Endothelial cell of umbilical vein (primary cell): ENCODE results near the gene CIRBP. TPM values are rescaled to one million over a fixed set of nuclear protein-coding genes. Genes with fewer than 3 reads are reported as not detected.

Experiments used
- BruUV-seq: library from RNA; stranded (reverse); fragments of 400-500 nt; replicated peaks from 2 replicates; lab custom pipeline; 2021; lab: Mats Ljungman, UMichigan
- CTCF ChIA-PET: fragments of 300-600, 350-600 bp; sonication (Branson Sonifier 250); formaldehyde crosslinking; loops from one replicate; lab custom pipeline; 2021; ENCODE audit warnings: antibody characterized with exemption, inconsistent platforms; lab: Charles Lee
- POLR2A ChIA-PET: fragments of 300-600, 350-600 bp; sonication (Branson Sonifier 250); formaldehyde crosslinking; loops from one replicate; lab custom pipeline; 2021; ENCODE audit warnings: antibody characterized with exemption, inconsistent platforms; lab: Charles Lee
- DNase-seq: peaks from one replicate; pipeline ENCODE4 v3.0.0-alpha.2; 2011; ENCODE audit warnings: low read depth, low spot score
- FAIRE-seq: peaks from 2 replicates; lab custom pipeline; 2011; peaks lifted over from hg19 to GRCh38; lab: Jason Lieb, UNC
- H2AFZ ChIP-seq: 2 replicates; pipeline ENCODE4 v1.6.0; 2012; ENCODE audit warnings: low read depth, low read length, control low read depth, inconsistent platforms
- H3K27ac ChIP-seq: 2 replicates; pipeline ENCODE4 v1.5.1; 2011; ENCODE audit warnings: low read depth, mild to moderate bottlenecking, control low read depth, low read length, moderate library complexity; ENCODE audit not compliant: insufficient read depth
- H3K27me3 ChIP-seq, 2 experiments: 2 replicates each; pipeline versions ENCODE4 v1.6.0 to v1.6.1; 2011; ENCODE audit warnings: low read length in 2 of 2, mixed read lengths in 1 of 2; ENCODE audit not compliant: control insufficient read depth in 2 of 2, insufficient read depth in 2 of 2
- H3K36me3 ChIP-seq, 2 experiments: 2 replicates in 1 of 2; 3 replicates in 1 of 2; pipeline ENCODE4 v1.5.1; 2011; ENCODE audit warnings: low read length in 2 of 2, mild to moderate bottlenecking in 1 of 2, moderate library complexity in 1 of 2; ENCODE audit not compliant: control insufficient read depth in 2 of 2, insufficient read depth in 2 of 2; ENCODE audit errors: extremely low read depth in 1 of 2
- H3K4me1 ChIP-seq: 3 replicates; pipeline ENCODE4 v1.5.1; 2011; ENCODE audit warnings: mild to moderate bottlenecking, low read length; ENCODE audit not compliant: control insufficient read depth, insufficient read depth; ENCODE audit errors: extremely low read depth
- H3K4me2 ChIP-seq: 2 replicates; pipeline ENCODE4 v1.6.1; 2011; ENCODE audit warnings: low read length, control low read depth, mixed read lengths; ENCODE audit not compliant: insufficient read depth
- H3K4me3 ChIP-seq, 3 experiments: fragments of 200-600 bp in 1 of 3; sonication (generic), shearing (Covaris generic) in 1 of 3; replicated peaks in 1 of 3; 2 replicates each; pipeline ENCODE4 v1.5.1; 2011 to 2016; ENCODE audit warnings: control low read depth in 3 of 3, low read length in 3 of 3, mild to moderate bottlenecking in 2 of 3, inconsistent platforms in 1 of 3, low read depth in 1 of 3, moderate library complexity in 1 of 3; ENCODE audit not compliant: insufficient read depth in 1 of 3
- H3K79me2 ChIP-seq: 2 replicates; pipeline ENCODE4 v1.6.0; 2012; ENCODE audit warnings: low read length, inconsistent platforms; ENCODE audit not compliant: control insufficient read depth, insufficient read depth
- H3K9ac ChIP-seq: replicated peaks from 2 replicates; pipeline ENCODE3; 2011; ENCODE audit warnings: low read length, control low read depth; ENCODE audit not compliant: insufficient read depth; ENCODE audit errors: extremely low read depth
- H3K9me1 ChIP-seq: replicated peaks from 3 replicates; pipeline ENCODE4 v1.6.0; 2011; ENCODE audit warnings: mild to moderate bottlenecking, low read length; ENCODE audit not compliant: control insufficient read depth, insufficient read depth; ENCODE audit errors: extremely low read depth
- H3K9me3 ChIP-seq: replicated peaks from 2 replicates; pipeline ENCODE4 v1.5.1; 2012; ENCODE audit warnings: low read length, inconsistent platforms; ENCODE audit not compliant: control insufficient read depth, insufficient read depth
- H4K20me1 ChIP-seq: replicated peaks from 2 replicates; pipeline ENCODE3; 2011; ENCODE audit warnings: mild to moderate bottlenecking, low read length; ENCODE audit not compliant: control insufficient read depth, insufficient read depth; ENCODE audit errors: extremely low read depth
- CTCF ChIP-seq, 2 donors: IDR thresholded peaks; 1 replicate in 1 of 2; 2 replicates in 1 of 2; pipeline ENCODE4 v1.5.1; 2011; ENCODE audit warnings: low read length in 2 of 2, mild to moderate bottlenecking in 2 of 2, moderate library complexity in 2 of 2, control low read depth in 1 of 2, inconsistent platforms in 1 of 2, low read depth in 1 of 2; ENCODE audit not compliant: insufficient read depth in 1 of 2; ENCODE audit errors: extremely low read depth in 1 of 2
- FOS ChIP-seq: IDR thresholded peaks from 2 replicates; pipeline ENCODE4 v1.6.1; 2011; ENCODE audit warnings: mild to moderate bottlenecking, low read length, moderate library complexity, borderline replicate concordance; ENCODE audit not compliant: insufficient read depth
- GATA2 ChIP-seq: IDR thresholded peaks from 2 replicates; pipeline ENCODE4 v1.7.0; 2011; ENCODE audit warnings: low read depth, mild to moderate bottlenecking, moderate library complexity, mixed read lengths, low read length; ENCODE audit not compliant: insufficient read length, insufficient read depth
- JUN ChIP-seq: IDR thresholded peaks from 2 replicates; pipeline ENCODE4 v1.6.1; 2011; ENCODE audit warnings: borderline replicate concordance, low read depth; ENCODE audit not compliant: insufficient read length, insufficient read depth
- MAX ChIP-seq: IDR thresholded peaks from 2 replicates; pipeline ENCODE4 v1.6.1; 2011; ENCODE audit not compliant: insufficient read depth, insufficient read length
- MYC ChIP-seq: IDR thresholded peaks from one replicate; pipeline ENCODE4 v1.6.1; 2011; ENCODE audit warnings: mild to moderate bottlenecking, low read depth, low read length
- POLR2A ChIP-seq: IDR thresholded peaks from 2 replicates; pipeline ENCODE4 v1.6.1; 2012; ENCODE audit warnings: low read depth, mild to moderate bottlenecking, control low read depth, low read length
- POLR2AphosphoS5 ChIP-seq: IDR thresholded peaks from 2 replicates; pipeline ENCODE4 v1.6.1; 2012; ENCODE audit warnings: low read depth, mild to moderate bottlenecking, control low read depth, low read length, moderate library complexity; ENCODE audit not compliant: insufficient read depth
- dilution Hi-C: fragments of 300-500 bp; cut with MboI; formaldehyde crosslinking; loops from one replicate; pipeline ENCODE4 v1.15.0; 2019; ENCODE audit warnings: low sequenced_read_pairs; ENCODE audit not compliant: extremely low pct_ligation_motif_present
- intact Hi-C: fragments of 100-400 bp; cut with micrococcal nuclease; formaldehyde crosslinking; loops from one replicate; pipeline ENCODE4 v1.10.0; 2022
- polyA plus RNA-seq, 4 experiments: library from polyadenylated mRNA; depleted of rRNA in 3 of 4; stranded (reverse) in 3 of 4; unstranded in 1 of 4; fragments of >200 nt; gene quantifications; 2 replicates each; pipeline versions ENCODE4 v1.2.1 to v1.2.3, GENCODE V29; 2011 to 2012; ENCODE audit warnings: missing spikeins in 1 of 4
- total RNA-seq: library from RNA; stranded (reverse); gene quantifications from 2 replicates; pipeline ENCODE4 v1.2.3, GENCODE V29; 2021

Gene CIRBP
- total and polyA plus RNA-seq, 2 donors (not counting 3 experiments of a cell fraction or from before 2014, with no cell fraction given), result 225 to 439 TPM

- H2AFZ ChIP-seq, result no peak overlapping the region
- FAIRE-seq, result no peak
- intact Hi-C loops, result no loop called here
- H3K9me3 ChIP-seq, result no peaks in the 10 kb centered on the region
- POLR2A ChIA-PET, result interaction anchor here (0.6 to 1.2 kb wide), 2 partner anchors 9 to 12 kb away, joined by 3 read pairs; no protein-coding TSS in a partner anchor
- no peak overlapping the region for H3K27ac ChIP-seq
- no peak for TF ChIP-seq CTCF (IDR thresholded peaks at IDR 0.05; ENCODE audit: extremely low read depth in 1 of 2, insufficient read depth in 1 of 2, low read depth in 1 of 2, low read length in 2 of 2)
- no peak for TF ChIP-seq FOS
- peak; percentile 45 for TF ChIP-seq POLR2A
- TF ChIP-seq JUN, result no peak
- TF ChIP-seq MAX, result no peak
- no peak for TF ChIP-seq GATA2
- TF ChIP-seq MYC, result no peak
- no peak for TF ChIP-seq POLR2AphosphoS5
- peaks cover 41% of the 10 kb centered on the region for H3K79me2 ChIP-seq
- no peak overlapping the region for H3K4me2 ChIP-seq
- CTCF ChIA-PET, result interaction anchor here (1.1 to 7.8 kb wide), 3 partner anchors 10 to 12 kb away, joined by 6 to 63 read pairs (median 10); no protein-coding TSS in a partner anchor
- peaks cover 29 to 34% of the 10 kb centered on the region in 2 experiments for H3K36me3 ChIP-seq
- DNase-seq, result no peak
- no peak overlapping the region for H3K9ac ChIP-seq
- peaks cover 57% of the 10 kb centered on the region for H3K4me1 ChIP-seq
- H4K20me1 ChIP-seq, result no peaks in the 10 kb centered on the region
- dilution Hi-C loops, result no loop called here
- H3K9me1 ChIP-seq, result no peaks in the 10 kb centered on the region
- no TSS peak for BruUV-seq
- H3K4me3 ChIP-seq, result no peak overlapping the region
- no peaks in the 10 kb centered on the region for H3K27me3 ChIP-seq
These were observed 12.3 kb upstream of the CIRBP start for GRCh38 chr19:1256646-1257474.
